GM12892 (cell line): ENCODE results near the gene AGBL5.

ENCODE experiments used
- DNase-seq: peaks from one replicate; pipeline ENCODE4 v3.0.0; 2011; ENCODE audit not compliant: insufficient read length
- FAIRE-seq: peaks from 2 replicates; lab custom pipeline; 2011; peaks lifted over from hg19 to GRCh38; lab: Jason Lieb, UNC
- POLR2A ChIP-seq: IDR thresholded peaks from 2 replicates; pipeline ENCODE4 v1.6.1; 2011; ENCODE audit warnings: low read depth, low read length, control low read depth
- POLR2AphosphoS5 ChIP-seq: IDR thresholded peaks from 2 replicates; pipeline ENCODE4 v1.6.1; 2011; ENCODE audit warnings: low read depth, low read length, control low read depth
- TAF1 ChIP-seq: IDR thresholded peaks from 2 replicates; pipeline ENCODE4 v1.6.1; 2011; ENCODE audit warnings: low read depth, mild to moderate bottlenecking, control low read depth, low read length, borderline replicate concordance

Gene AGBL5

GRCh38 chr2:27024812-27025211 lies 26.7 kb upstream of the AGBL5 start:
- TF ChIP-seq POLR2A = no peak
- TF ChIP-seq TAF1 = no peak
- TF ChIP-seq POLR2AphosphoS5 = no peak
- FAIRE-seq (no peak), DNase-seq (no peak)

GRCh38 chr2:27025281-27025800 lies 26.1 kb upstream of the AGBL5 start:
- DNase-seq (no peak), FAIRE-seq (no peak)
- TF ChIP-seq POLR2A (no peak), TAF1 (no peak), POLR2AphosphoS5 (no peak)

- FAIRE-seq = no peak
- no peak for TF ChIP-seq POLR2AphosphoS5
- no peak for TF ChIP-seq POLR2A
- no peak for TF ChIP-seq TAF1
- no peak for DNase-seq
Observed at GRCh38 chr2:27025861-27026851, 25.3 kb upstream of the AGBL5 start.

- TF ChIP-seq POLR2A (no peak), TAF1 (no peak), POLR2AphosphoS5 (no peak)
- FAIRE-seq = no peak
- no peak for DNase-seq
Observed at GRCh38 chr2:27027211-27027651, 24.2 kb upstream of the AGBL5 start.

- FAIRE-seq (no peak), DNase-seq (no peak)
- TF ChIP-seq POLR2A = no peak
- no peak for TF ChIP-seq POLR2AphosphoS5
- no peak for TF ChIP-seq TAF1
Observed at GRCh38 chr2:27029051-27029450, 22.4 kb upstream of the AGBL5 start.

- TF ChIP-seq TAF1 = peak; percentile 38; the same call in 1 of the 2 replicates
- peak; percentile 61; the same call in 1 of the 2 replicates for TF ChIP-seq POLR2AphosphoS5
- peak; percentile 83 for TF ChIP-seq POLR2A
- DNase-seq = peak; percentile 98
- peak; percentile 92 for FAIRE-seq
Observed at GRCh38 chr2:27032495-27033252, 18.8 kb upstream of the AGBL5 start, which contains the start of gene TMEM214. TMEM214 (plus strand) TSS chr2:27032965; CDS start chr2:27033016, 51 bp downstream.

- FAIRE-seq (no peak), DNase-seq (no peak)
- TF ChIP-seq POLR2A (no peak), POLR2AphosphoS5 (no peak; the same call in 1 of the 2 replicates), TAF1 (no peak)
Observed at GRCh38 chr2:27033253-27033852, 18.1 kb upstream of the AGBL5 start.

GRCh38 chr2:27038012-27038411 lies 13.5 kb upstream of the AGBL5 start:
- TF ChIP-seq POLR2AphosphoS5 = no peak
- no peak for TF ChIP-seq TAF1
- no peak for TF ChIP-seq POLR2A
- FAIRE-seq = no peak
- DNase-seq = no peak

- TF ChIP-seq TAF1 (no peak), POLR2AphosphoS5 (no peak), POLR2A (no peak)
- DNase-seq = no peak
- FAIRE-seq = no peak
Observed at GRCh38 chr2:27038631-27039339, 12.7 kb upstream of the AGBL5 start.

GRCh38 chr2:27039426-27039825 lies 12.0 kb upstream of the AGBL5 start:
- FAIRE-seq (no peak), DNase-seq (no peak)
- no peak for TF ChIP-seq POLR2A
- no peak for TF ChIP-seq TAF1
- no peak for TF ChIP-seq POLR2AphosphoS5
